Dendritic cell treated with granulocyte-macrophage colony-stimulating factor and Interleukin-4, amounts not matched to agents 40 ng/mL and 50 ng/mL, for 4 days (primary cell): ENCODE results near the gene DNAH14.

Source experiments
- H3K27ac Mint-ChIP-seq: one replicate; pipeline ENCODE4 v1.8.0; 2022; ENCODE audit warnings: mild to moderate bottlenecking, mixed read lengths
- H3K27me3 Mint-ChIP-seq: one replicate; pipeline ENCODE4 v1.8.0; 2022; ENCODE audit warnings: mild to moderate bottlenecking, mixed read lengths
- H3K36me3 Mint-ChIP-seq: one replicate; pipeline ENCODE4 v1.8.0; 2022; ENCODE audit warnings: low read depth, mixed read lengths
- H3K4me1 Mint-ChIP-seq: one replicate; pipeline ENCODE4 v1.8.0; 2022; ENCODE audit warnings: low read depth, mixed read lengths
- H3K4me3 Mint-ChIP-seq: one replicate; pipeline ENCODE4 v1.8.0; 2022; ENCODE audit warnings: mild to moderate bottlenecking, moderate library complexity, mixed read lengths
- H3K9me3 Mint-ChIP-seq: one replicate; pipeline ENCODE4 v1.8.0; 2022; ENCODE audit warnings: mixed read lengths
- intact Hi-C: fragments of 100-400 bp; cut with micrococcal nuclease; formaldehyde crosslinking; loops from one replicate; pipeline ENCODE4 v1.15.0; 2022

DNAH14 gene

DNA sequence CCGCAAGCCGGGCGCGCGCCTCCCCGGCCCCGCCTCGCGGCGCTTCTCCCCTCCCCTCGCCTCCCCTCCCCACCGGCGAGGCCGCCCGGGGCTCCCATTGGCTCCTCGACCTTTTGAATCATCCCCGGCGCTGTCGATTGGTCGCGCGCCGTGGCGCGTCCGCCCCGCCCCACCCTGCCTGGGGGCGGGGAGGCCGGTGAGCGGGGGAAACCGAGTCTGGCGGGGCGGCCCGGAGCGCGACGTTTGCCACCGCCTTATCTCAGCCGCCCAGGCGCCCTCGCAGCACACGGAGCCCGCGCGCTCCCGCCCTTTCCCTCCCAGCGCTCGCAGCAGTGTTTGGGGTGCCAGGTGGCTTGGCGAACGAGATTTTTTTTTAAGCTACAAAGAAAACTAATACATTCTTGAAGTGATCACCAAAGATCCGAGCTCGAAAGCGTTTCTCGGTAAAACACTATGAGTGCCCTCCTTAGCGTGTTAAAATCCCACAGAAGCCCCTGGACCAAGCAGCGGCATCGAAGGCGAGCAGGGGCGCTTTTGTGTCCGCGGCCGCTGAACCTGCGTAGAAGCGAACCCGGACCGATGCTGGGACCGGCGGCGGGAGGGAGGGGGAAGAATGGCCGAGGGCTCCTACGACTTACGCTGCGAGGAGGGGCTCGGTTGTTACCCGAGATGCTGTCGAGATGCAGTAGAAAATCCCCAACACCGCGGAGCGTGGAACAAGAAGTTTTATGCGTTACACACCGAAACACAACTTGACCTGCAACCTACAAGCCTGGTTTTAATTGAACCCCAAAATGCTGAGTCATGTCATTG is 498.8 kb downstream of the DNAH14 start:
- Mint-ChIP-seq H3K27me3 (peaks cover under 1% of the 10 kb centered on the region), H3K9me3 (no peaks in the 10 kb centered on the region), H3K4me3 (peak overlapping the region; percentile 84), H3K4me1 (peaks cover 34% of the 10 kb centered on the region), H3K27ac (peak overlapping the region; percentile 78), H3K36me3 (peaks cover 5% of the 10 kb centered on the region)
- intact Hi-C loops, result loop anchor here (1.0 to 2.0 kb wide), 2 partner anchors 17 to 39 kb away; no protein-coding TSS in a partner anchor

DNA sequence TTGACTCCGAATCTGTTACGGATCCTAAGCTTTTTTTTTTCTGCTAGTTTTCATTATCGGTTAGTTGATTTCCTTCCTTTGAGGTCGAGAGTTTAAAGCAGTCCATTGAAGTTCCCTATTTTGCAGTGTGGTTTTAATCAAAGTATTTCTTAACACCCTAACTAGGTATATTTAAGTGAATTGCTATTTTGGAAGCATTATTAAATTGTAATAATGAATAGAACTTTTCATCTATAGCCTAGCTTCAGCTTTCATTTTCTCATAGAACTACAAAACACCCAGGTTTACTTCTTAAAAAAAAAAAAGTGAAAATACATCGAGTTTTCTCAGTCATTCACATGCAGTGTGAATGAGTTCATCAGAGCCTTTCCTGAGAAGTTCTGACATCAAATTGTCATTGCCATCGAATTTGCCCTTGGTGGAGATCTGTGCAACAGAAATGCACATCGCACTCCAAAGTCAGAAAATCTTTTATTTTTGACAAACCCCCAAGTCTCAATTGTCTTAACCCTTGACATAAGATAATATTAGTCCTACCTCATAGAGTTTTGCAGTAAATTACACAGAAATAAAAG is 499.5 kb downstream of the DNAH14 start:
- H3K27me3 Mint-ChIP-seq, result peaks cover 1% of the 10 kb centered on the region
- peaks cover 28% of the 10 kb centered on the region for H3K4me1 Mint-ChIP-seq
- intact Hi-C loops, result loop anchor here (1.0 to 2.0 kb wide), 2 partner anchors 16 to 38 kb away; no protein-coding TSS in a partner anchor
- H3K36me3 Mint-ChIP-seq, result no peaks in the 10 kb centered on the region
- H3K27ac Mint-ChIP-seq, result peak overlapping the region; percentile 78
- H3K4me3 Mint-ChIP-seq, result peak overlapping the region; percentile 84
- no peaks in the 10 kb centered on the region for H3K9me3 Mint-ChIP-seq

DNA sequence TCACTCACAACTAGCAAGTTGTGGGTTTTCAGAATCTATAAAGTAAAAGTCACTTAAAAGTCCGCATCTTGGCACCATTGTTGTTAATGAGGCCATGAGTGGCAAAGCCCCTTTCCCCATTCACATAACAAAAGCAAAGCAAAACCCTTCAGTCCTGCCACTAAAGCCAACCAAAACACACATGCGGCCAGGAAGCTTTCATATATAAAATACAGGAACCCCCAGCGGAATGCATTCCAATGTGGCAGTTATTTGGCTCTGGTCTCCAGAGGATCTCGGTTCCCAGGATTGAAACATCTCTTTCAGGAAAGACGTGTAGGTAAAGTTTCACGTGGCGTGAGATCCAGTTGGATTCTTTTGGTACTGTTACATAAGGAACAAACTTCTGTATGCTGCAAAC is 500.8 kb downstream of the DNAH14 start:
- Mint-ChIP-seq H3K27me3 (peaks cover 1% of the 10 kb centered on the region), H3K4me1 (peaks cover 23% of the 10 kb centered on the region), H3K4me3 (no peak overlapping the region), H3K27ac (no peak overlapping the region), H3K9me3 (no peaks in the 10 kb centered on the region), H3K36me3 (no peaks in the 10 kb centered on the region)
- intact Hi-C loops, result no loop called here

DNA sequence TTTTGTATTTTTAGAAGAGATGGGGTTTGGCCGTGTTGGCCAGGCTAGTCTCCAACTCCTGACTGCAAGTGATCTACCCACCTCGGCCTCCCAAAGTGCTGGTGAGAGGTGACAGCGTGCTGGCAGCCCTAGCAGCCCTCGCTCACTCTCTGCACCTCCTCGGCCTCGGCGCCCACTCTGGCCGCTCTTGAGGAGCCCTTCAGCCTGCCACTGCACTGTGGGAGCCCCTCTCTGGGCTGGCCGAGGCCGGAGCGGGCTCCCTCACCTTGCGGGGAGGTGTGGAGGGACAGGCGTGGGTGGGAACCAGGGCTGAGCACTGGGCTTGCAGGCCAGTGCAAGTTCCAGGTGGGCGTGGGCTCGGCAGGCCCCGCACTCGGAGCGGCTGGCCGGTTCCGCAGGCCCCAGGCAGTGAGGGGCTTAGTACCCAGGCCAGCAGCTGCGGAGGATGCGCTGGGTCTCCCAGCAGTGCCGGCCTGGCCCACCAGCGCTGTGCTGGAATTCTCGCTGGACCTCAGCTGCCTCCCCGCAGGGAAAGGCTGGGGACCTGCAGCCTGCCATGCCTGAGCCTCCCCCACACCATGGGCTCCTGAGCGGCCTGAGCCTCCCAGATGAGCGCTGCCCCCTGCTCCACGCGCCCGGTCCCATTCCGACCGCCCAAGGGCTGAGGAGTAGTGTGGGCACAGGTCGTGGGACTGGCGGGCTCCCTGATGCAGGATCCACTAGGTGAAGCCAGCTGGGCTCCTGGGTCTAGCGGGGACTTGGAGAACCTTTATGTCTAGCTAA is 501.8 kb downstream of the DNAH14 start:
- no peak overlapping the region for H3K4me3 Mint-ChIP-seq
- H3K27me3 Mint-ChIP-seq, result peaks cover 1% of the 10 kb centered on the region
- H3K9me3 Mint-ChIP-seq, result no peaks in the 10 kb centered on the region
- H3K4me1 Mint-ChIP-seq, result peaks cover 20% of the 10 kb centered on the region
- no peak overlapping the region for H3K27ac Mint-ChIP-seq
- intact Hi-C loops, result no loop called here
- H3K36me3 Mint-ChIP-seq, result no peaks in the 10 kb centered on the region

DNA sequence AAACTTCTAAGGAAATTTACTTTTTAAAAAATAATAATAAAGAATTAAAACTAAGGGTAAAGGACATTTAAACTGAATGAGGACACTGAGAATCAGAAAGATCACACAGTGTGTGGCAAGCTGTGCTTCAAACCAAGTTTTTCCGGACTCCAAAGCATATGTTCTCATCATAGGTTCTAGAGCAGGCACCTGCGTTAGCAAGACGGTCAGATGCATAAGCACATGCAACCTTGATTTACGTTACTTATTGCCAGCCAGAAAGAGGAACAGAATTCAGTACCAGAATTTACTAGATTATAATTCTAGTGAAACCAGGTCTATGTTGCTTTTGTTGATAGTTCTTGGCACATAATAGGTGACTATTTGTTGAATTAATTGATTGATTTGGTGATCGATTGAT is 504.6 kb downstream of the DNAH14 start:
- Mint-ChIP-seq H3K36me3 (no peaks in the 10 kb centered on the region), H3K4me1 (peaks cover 21% of the 10 kb centered on the region), H3K27ac (no peak overlapping the region), H3K27me3 (peaks cover 1% of the 10 kb centered on the region), H3K4me3 (no peak overlapping the region), H3K9me3 (no peaks in the 10 kb centered on the region)
- intact Hi-C loops, result no loop called here

DNA sequence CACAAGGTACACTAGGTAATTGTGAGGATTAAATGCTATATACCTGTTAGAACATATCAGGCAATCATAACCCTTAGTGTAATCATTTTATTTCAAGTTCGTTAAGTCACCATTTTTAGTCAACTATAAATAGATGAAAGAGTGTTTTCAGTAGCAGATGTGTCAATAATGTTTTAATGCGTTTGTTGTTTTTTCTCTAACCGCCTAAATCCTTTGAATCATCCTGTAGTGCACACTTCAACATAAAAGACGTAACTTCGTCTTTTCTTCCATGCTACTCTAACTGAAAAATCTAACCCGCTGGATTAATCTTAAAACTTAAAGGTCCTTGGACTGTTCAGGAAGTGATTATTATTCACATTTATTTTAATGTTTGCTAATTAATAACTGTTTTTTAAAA is 505.6 kb downstream of the DNAH14 start:
- H3K27me3 Mint-ChIP-seq, result peaks cover 1% of the 10 kb centered on the region
- intact Hi-C loops, result no loop called here
- no peak overlapping the region for H3K27ac Mint-ChIP-seq
- no peaks in the 10 kb centered on the region for H3K9me3 Mint-ChIP-seq
- H3K4me1 Mint-ChIP-seq, result peaks cover 21% of the 10 kb centered on the region
- H3K36me3 Mint-ChIP-seq, result no peaks in the 10 kb centered on the region
- no peak overlapping the region for H3K4me3 Mint-ChIP-seq

DNA sequence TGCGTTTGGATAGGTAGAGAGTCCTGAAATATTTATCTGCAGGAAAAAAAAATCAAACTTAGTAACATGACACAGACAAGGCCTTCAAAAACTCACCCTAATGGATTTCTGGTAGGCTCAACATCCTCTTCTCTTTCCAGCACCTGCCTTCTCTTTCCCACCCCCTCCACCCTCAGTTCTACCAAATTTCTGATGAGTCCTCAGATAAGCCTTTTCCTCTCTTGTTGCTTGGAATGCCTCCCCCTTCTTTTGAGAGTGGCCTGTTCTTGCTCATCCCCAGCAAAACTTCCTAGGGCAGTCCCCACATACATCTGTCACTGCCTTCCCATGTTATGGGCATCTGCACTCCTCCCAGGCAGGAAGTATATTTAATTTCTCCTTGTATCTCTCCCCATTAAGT is 506.0 kb downstream of the DNAH14 start:
- Mint-ChIP-seq H3K4me1 (peaks cover 21% of the 10 kb centered on the region), H3K4me3 (no peak overlapping the region), H3K27ac (no peak overlapping the region), H3K36me3 (no peaks in the 10 kb centered on the region), H3K27me3 (peaks cover 1% of the 10 kb centered on the region), H3K9me3 (no peaks in the 10 kb centered on the region)
- intact Hi-C loops, result no loop called here

DNA sequence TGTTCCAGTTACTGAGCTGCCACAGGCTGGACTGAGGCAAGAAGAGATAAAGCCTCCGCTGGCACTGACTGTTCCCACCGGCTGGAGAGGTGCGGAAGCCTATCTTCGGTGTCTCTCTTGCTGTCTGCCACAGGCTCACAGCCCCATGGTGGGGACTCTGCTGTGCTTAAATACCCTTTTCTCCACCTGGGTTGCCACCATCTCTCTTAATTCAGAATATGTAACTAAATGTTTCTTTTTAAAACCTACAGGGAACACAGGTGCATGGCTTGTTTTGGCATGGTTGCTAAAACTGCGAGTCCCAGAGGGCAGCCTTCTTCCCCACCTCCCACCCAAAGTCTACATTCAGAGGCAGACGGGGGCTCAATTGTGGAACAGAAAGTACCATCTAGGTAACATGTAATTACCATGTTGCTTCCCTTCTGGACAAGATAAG is 506.5 kb downstream of the DNAH14 start:
- Mint-ChIP-seq H3K4me1 (peaks cover 21% of the 10 kb centered on the region), H3K36me3 (no peaks in the 10 kb centered on the region), H3K27me3 (peaks cover 1% of the 10 kb centered on the region), H3K27ac (no peak overlapping the region), H3K9me3 (no peaks in the 10 kb centered on the region), H3K4me3 (no peak overlapping the region)
- intact Hi-C loops, result no loop called here

DNA sequence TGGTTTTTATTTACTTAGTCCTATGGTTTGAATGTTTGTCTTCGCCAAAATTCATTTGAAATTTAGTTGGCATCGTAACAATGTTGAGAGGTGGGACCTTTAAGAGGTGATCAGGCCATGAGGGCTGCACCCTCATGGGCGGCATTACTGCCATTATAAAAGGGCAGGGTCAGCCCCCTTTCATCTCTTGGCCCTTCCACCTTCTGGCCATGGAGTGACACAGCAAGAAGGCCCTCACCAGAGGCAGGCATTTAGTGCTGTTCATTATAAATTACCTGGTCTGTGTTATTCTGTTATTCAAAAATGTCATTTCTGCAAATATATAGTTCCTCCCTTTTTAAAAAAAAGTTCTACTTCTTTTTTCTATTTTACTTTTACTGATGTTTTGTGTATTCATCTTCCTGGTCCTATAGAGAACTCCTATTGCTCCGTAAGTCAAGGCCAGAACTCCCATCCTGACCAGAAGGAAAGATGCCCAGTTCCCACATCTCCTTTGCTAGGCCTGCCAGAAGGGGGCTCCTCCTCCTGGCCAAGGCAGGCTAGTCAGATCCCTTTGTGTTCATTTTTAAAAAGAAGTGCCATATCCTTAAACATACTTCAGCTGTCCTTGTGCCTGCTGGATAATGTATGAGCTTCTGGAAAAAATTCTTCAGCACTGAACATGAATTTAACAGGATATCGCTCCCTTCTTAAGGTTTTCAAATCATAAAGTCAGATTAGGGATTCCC is 508.4 kb downstream of the DNAH14 start:
- Mint-ChIP-seq H3K4me1 (peaks cover 39% of the 10 kb centered on the region), H3K9me3 (no peaks in the 10 kb centered on the region), H3K27ac (no peak overlapping the region), H3K27me3 (peaks cover 1% of the 10 kb centered on the region), H3K4me3 (no peak overlapping the region), H3K36me3 (no peaks in the 10 kb centered on the region)
- intact Hi-C loops, result no loop called here

DNA sequence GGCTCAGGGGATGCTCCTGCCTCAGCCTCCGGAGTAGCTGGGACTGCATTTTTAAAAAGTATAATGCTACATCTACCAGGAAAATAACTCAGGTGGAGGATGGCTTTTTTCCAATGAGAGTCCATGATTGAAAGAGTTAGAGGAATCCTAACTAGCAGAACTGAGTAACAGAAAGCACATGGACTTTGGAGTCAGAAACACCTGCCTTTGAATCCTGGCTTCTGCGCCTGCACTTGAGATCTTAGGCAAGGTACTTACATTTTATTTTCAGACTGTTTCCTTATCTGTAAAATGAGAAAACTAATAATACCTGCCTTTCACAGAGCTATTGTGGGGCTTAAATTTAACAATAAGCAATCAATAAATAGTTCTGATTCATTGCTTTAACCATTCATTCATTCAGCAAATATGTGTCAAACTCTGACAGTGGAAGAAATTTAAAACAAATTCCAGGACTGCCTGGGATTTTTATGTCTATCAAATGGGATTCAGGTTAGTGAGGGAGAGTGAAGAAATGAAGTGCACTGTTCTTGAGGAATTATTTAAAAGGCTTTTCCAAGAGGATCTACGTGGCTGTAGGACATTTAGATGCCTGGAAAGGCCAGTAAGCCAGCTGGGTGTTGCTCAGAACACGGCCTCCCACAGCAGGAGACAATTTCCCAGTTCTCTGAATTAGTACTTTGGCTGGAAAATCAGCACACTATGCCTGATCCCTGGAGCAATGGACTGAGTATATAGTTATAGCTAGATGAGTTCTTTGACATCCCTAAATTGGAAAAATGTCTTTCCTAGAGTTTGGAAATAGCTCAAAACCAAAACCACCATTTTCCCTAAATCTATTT is 511.1 kb downstream of the DNAH14 start:
- intact Hi-C loops, result no loop called here
- no peaks in the 10 kb centered on the region for H3K27me3 Mint-ChIP-seq
- no peaks in the 10 kb centered on the region for H3K36me3 Mint-ChIP-seq
- H3K27ac Mint-ChIP-seq, result no peak overlapping the region
- H3K4me3 Mint-ChIP-seq, result no peak overlapping the region
- peaks cover 57% of the 10 kb centered on the region for H3K4me1 Mint-ChIP-seq
- no peaks in the 10 kb centered on the region for H3K9me3 Mint-ChIP-seq

DNA sequence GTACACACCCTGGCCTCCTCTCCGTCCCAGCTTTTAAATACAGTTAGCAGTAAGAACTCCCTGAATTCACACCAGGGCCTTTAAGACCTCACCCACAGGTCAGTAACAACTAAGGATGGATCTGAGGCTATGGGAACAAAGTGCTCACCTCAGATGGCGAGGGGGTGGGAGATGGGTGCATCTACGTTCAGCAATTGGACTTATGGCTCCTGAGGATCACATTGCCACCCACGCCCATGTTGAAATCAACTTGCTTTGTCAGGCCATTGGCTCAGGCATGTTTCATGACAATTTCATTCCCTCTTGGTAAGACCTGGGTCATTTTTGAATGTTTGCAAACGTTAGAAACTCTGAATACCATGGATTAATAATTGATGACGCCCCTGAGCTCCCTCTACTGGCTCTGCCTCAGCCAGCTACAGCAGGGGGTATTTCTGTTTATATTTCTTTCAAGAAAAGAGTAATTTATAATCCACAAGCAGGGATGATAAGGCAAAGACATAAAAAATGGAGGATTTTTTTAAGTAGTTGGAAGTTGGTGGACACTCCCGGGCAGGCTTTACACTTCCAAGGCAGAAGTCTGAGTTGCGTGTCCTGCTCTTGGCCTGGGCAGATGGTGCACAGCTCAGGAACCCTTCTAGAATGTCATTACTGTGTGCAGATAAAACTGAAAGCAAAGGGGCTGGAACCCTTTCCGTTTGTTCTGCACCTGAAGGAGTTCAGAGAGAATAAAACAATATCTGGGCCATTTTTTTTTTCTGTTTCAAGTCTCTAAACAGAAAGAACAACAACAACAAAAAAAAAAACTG is 512.0 kb downstream of the DNAH14 start:
- H3K36me3 Mint-ChIP-seq, result no peaks in the 10 kb centered on the region
- no peaks in the 10 kb centered on the region for H3K27me3 Mint-ChIP-seq
- no peak overlapping the region for H3K4me3 Mint-ChIP-seq
- no peak overlapping the region for H3K27ac Mint-ChIP-seq
- no peaks in the 10 kb centered on the region for H3K9me3 Mint-ChIP-seq
- intact Hi-C loops, result no loop called here
- peaks cover 63% of the 10 kb centered on the region for H3K4me1 Mint-ChIP-seq

DNA sequence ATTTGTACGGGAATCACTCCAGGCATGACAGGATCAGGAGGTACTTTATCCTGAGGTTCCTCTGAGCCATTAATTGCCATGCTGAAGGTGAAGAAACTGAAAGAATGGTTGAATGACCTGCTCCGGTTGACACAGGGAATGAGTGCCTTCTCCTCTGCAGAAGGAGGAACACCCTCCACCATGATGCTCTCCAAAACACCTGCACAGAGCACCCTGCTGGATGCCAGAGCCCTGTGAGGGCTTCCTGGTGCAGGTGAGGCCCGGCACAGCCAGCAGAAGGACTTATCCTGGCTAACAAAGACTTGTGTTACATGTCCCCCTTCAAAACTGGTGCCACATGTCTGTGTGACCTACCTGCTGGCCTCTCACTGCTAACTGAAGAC is 512.6 kb downstream of the DNAH14 start:
- intact Hi-C loops, result no loop called here
- Mint-ChIP-seq H3K27ac (no peak overlapping the region), H3K36me3 (no peaks in the 10 kb centered on the region), H3K4me1 (peaks cover 69% of the 10 kb centered on the region), H3K27me3 (no peaks in the 10 kb centered on the region), H3K4me3 (no peak overlapping the region), H3K9me3 (no peaks in the 10 kb centered on the region)
